Endothelial cell of umbilical vein (primary cell): ENCODE measurements around the gene ACER1.

Experiments used
- CTCF ChIP-seq, 2 donors: IDR thresholded peaks; 1 replicate in 1 of 2; 2 replicates in 1 of 2; pipeline ENCODE4 v1.5.1; 2011; ENCODE audit warnings: low read length in 2 of 2, mild to moderate bottlenecking in 2 of 2, moderate library complexity in 2 of 2, control low read depth in 1 of 2, inconsistent platforms in 1 of 2, low read depth in 1 of 2; ENCODE audit not compliant: insufficient read depth in 1 of 2; ENCODE audit errors: extremely low read depth in 1 of 2
- EZH2 ChIP-seq: IDR thresholded peaks from 2 replicates; pipeline ENCODE4 v1.6.1; 2012; ENCODE audit warnings: borderline replicate concordance, low read depth, mild to moderate bottlenecking, moderate library complexity, low read length, inconsistent platforms; ENCODE audit not compliant: severe bottlenecking
- GATA2 ChIP-seq: IDR thresholded peaks from 2 replicates; pipeline ENCODE4 v1.7.0; 2011; ENCODE audit warnings: low read depth, mild to moderate bottlenecking, moderate library complexity, mixed read lengths, low read length; ENCODE audit not compliant: insufficient read length, insufficient read depth
- MAX ChIP-seq: IDR thresholded peaks from 2 replicates; pipeline ENCODE4 v1.6.1; 2011; ENCODE audit not compliant: insufficient read depth, insufficient read length
- POLR2A ChIP-seq: IDR thresholded peaks from 2 replicates; pipeline ENCODE4 v1.6.1; 2012; ENCODE audit warnings: low read depth, mild to moderate bottlenecking, control low read depth, low read length

DNA sequence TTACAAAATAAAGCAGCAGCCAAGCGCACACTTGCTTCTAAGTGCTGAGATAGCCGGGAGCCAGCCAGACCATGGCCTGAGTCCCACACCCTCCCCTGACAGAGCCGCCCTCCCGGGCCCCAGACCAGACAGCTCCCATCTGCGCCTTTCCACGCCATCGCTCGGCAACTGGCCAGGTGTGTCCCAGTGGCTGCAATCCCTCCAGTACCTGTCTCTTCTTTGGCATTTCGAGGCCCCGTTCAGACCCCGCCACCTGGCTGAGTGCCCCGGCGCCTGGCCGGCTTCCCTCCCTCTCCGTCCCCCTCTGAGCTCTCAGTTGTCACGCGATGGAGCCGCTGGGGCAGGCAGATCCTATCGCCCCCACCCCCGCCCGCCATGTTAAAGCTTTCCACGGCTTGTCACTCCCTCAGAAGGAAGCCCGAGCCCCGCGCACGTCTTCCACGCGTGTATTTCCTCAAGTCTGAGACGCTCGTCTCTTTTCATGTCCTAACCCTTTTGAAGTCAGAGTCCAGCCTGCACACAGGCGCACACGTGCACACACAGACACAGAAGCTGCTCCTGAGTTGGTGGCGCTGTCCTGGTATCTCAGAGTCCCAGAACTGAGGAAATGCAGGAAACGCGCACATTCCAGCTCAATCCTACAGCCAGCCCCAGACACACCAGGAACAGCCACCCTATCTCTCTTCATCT is 61.5 kb downstream of the ACER1 start:
- TF ChIP-seq CTCF (IDR thresholded peaks at IDR 0.05; ENCODE audit: extremely low read depth in 1 of 2, insufficient read depth in 1 of 2, low read depth in 1 of 2, low read length in 2 of 2) (peak in 1 of 2 donors; percentile 24), EZH2 (no peak), POLR2A (no peak), MAX (peak; percentile 53), GATA2 (no peak)
